GM23338 (cell line): ENCODE data around the gene PTGDR2. TPM values are rescaled to one million over a fixed set of nuclear protein-coding genes. Genes with fewer than 3 reads are reported as not detected.

Experiments
- ATAC-seq: fragments of 200-7000 bp; cut with Tn5 transposase; 3 replicates; pipeline ENCODE4 v1.9.1; 2020
- DNase-seq: peaks from one replicate; pipeline ENCODE4 v3.0.0-alpha.2; 2015; ENCODE audit warnings: low spot score
- H2AFZ ChIP-seq: fragments of 200-600 bp; sonication (generic); 2 replicates; pipeline ENCODE4 v1.8.0; 2016; ENCODE audit warnings: antibody characterized with exemption, mild to moderate bottlenecking, moderate library complexity
- H3F3A ChIP-seq: fragments of 200-600 bp; sonication (generic); replicated peaks from 2 replicates; pipeline ENCODE4 v1.8.0; 2017; ENCODE audit warnings: antibody characterized with exemption, mixed run types, low read depth
- H3K27ac ChIP-seq: fragments of 200-600 bp; sonication (generic); 2 replicates; pipeline ENCODE4 v1.6.1; 2016; ENCODE audit warnings: low read depth
- H3K27me3 ChIP-seq: fragments of 200-600 bp; sonication (generic); 2 replicates; pipeline ENCODE4 v1.8.0; 2016; ENCODE audit warnings: mild to moderate bottlenecking, mixed run types, moderate library complexity; ENCODE audit not compliant: insufficient read depth
- H3K36me3 ChIP-seq: fragments of 200-600 bp; sonication (generic); 2 replicates; pipeline ENCODE4 v1.8.0; 2016; ENCODE audit warnings: mild to moderate bottlenecking; ENCODE audit not compliant: insufficient read depth
- H3K4me1 ChIP-seq: fragments of 200-600 bp; sonication (generic); 2 replicates; pipeline ENCODE4 v1.8.0; 2016; ENCODE audit warnings: mild to moderate bottlenecking, moderate library complexity; ENCODE audit not compliant: insufficient read depth
- H3K4me2 ChIP-seq: fragments of 200-600 bp; sonication (generic); 2 replicates; pipeline ENCODE4 v1.7.1; 2017; ENCODE audit warnings: mixed run types
- H3K4me3 ChIP-seq: fragments of 200-600 bp; sonication (generic); 2 replicates; pipeline ENCODE4 v1.6.1; 2016; ENCODE audit warnings: mixed run types
- H3K79me2 ChIP-seq: fragments of 200-600 bp; sonication (generic); replicated peaks from 2 replicates; pipeline ENCODE4 v1.8.0; 2017; ENCODE audit warnings: mild to moderate bottlenecking; ENCODE audit not compliant: insufficient read depth
- H3K9me2 ChIP-seq: fragments of 200-600 bp; sonication (generic); 2 replicates; pipeline ENCODE4 v1.8.0; 2017; ENCODE audit not compliant: insufficient read depth
- H4K20me1 ChIP-seq: fragments of 200-600 bp; sonication (generic); replicated peaks from 2 replicates; pipeline ENCODE4 v1.8.0; 2017; ENCODE audit warnings: mild to moderate bottlenecking; ENCODE audit not compliant: insufficient read depth
- H3K27ac Mint-ChIP-seq: 2 replicates; pipeline ENCODE4 v1.8.0; 2020; ENCODE audit warnings: inconsistent platforms, mild to moderate bottlenecking, moderate library complexity, mixed read lengths
- H3K27me3 Mint-ChIP-seq: 3 replicates; pipeline ENCODE4 v1.8.0; 2022; ENCODE audit warnings: low read depth, mild to moderate bottlenecking, moderate library complexity, mixed read lengths, inconsistent platforms; ENCODE audit not compliant: insufficient read depth, poor library complexity
- H3K36me3 Mint-ChIP-seq: 3 replicates; pipeline ENCODE4 v1.8.0; 2021; ENCODE audit warnings: low read depth, mild to moderate bottlenecking, inconsistent platforms, moderate library complexity, mixed read lengths
- H3K4me1 Mint-ChIP-seq: 3 replicates; pipeline ENCODE4 v1.8.0; 2020; ENCODE audit warnings: mild to moderate bottlenecking, inconsistent platforms, mixed read lengths
- H3K4me3 Mint-ChIP-seq: 3 replicates; pipeline ENCODE4 v1.8.0; 2021; ENCODE audit warnings: moderate library complexity, mild to moderate bottlenecking, inconsistent platforms, mixed read lengths
- H3K9me3 Mint-ChIP-seq: 3 replicates; pipeline ENCODE4 v1.8.0; 2020; ENCODE audit warnings: moderate library complexity, mild to moderate bottlenecking, inconsistent platforms, mixed read lengths
- CREB1 ChIP-seq: fragments of 250-450 bp; sonication (Bioruptor Pico); IDR thresholded peaks from 2 replicates; pipeline ENCODE4 v1.5.0; 2020; ENCODE audit warnings: low read depth, mild to moderate bottlenecking, moderate library complexity
- CTCF ChIP-seq, 2 experiments: fragments of 200-600 bp in 1 of 2; sonication (generic) in 1 of 2; conservative IDR thresholded peaks; 2 replicates each; pipeline versions ENCODE4 v1.5.1 to v1.6.1; 2016 to 2017; ENCODE audit warnings: antibody characterized with exemption in 2 of 2, low read depth in 2 of 2, mild to moderate bottlenecking in 2 of 2, moderate library complexity in 1 of 2
- EZH2 ChIP-seq: fragments of 200-600 bp; sonication (generic); IDR thresholded peaks from one replicate; pipeline ENCODE4 v1.8.0; 2017; ENCODE audit warnings: antibody characterized with exemption, mild to moderate bottlenecking, low read depth; ENCODE audit not compliant: unreplicated experiment
- EZH2phosphoT487 ChIP-seq: fragments of 200-600 bp; sonication (generic); IDR thresholded peaks from one replicate; pipeline ENCODE4 v1.8.1; 2018; ENCODE audit warnings: antibody characterized with exemption; ENCODE audit not compliant: unreplicated experiment
- JUNB ChIP-seq: IDR thresholded peaks from one replicate; pipeline ENCODE4 v1.6.1; 2016; ENCODE audit warnings: antibody characterized with exemption; ENCODE audit not compliant: unreplicated experiment
- NANOG ChIP-seq: IDR thresholded peaks from 2 replicates; pipeline ENCODE4 v1.6.1; 2016; ENCODE audit warnings: antibody characterized with exemption, borderline replicate concordance
- POLR2AphosphoS5 ChIP-seq: IDR thresholded peaks from 2 replicates; pipeline ENCODE4 v1.6.1; 2016; ENCODE audit warnings: antibody characterized with exemption, low read depth
- REST ChIP-seq: IDR thresholded peaks from one replicate; pipeline ENCODE4 v1.6.1; 2018; ENCODE audit warnings: antibody characterized with exemption; ENCODE audit not compliant: unreplicated experiment
- STAT1 ChIP-seq: IDR thresholded peaks from one replicate; pipeline ENCODE4 v1.6.1; 2016; ENCODE audit warnings: antibody characterized with exemption; ENCODE audit not compliant: unreplicated experiment
- ZNF114 ChIP-seq: fragments of 250-450 bp; sonication (Bioruptor Pico); IDR thresholded peaks from 2 replicates; pipeline ENCODE4 v1.5.0; 2020; ENCODE audit warnings: mild to moderate bottlenecking, moderate library complexity
- ZNF331 ChIP-seq: fragments of 250-450 bp; sonication (Bioruptor Pico); IDR thresholded peaks from 2 replicates; pipeline ENCODE4 v1.5.0; 2020; ENCODE audit warnings: low read depth, mild to moderate bottlenecking, moderate library complexity
- ZNF462 ChIP-seq: fragments of 250-450 bp; sonication (Bioruptor Pico); IDR thresholded peaks from 2 replicates; pipeline ENCODE4 v1.5.0; 2020; ENCODE audit warnings: mild to moderate bottlenecking, moderate library complexity
- polyA plus RNA-seq: library from polyadenylated mRNA; unstranded; fragments of >200 nt; fragmentation: Nextera tagmentation; extraction: Ambion mirVana; gene quantifications from 2 replicates; pipeline ENCODE4 v1.2.1, GENCODE V29; 2016
- total RNA-seq: library from RNA; depleted of rRNA; stranded (reverse); fragments of >200 nt; shearing (Covaris generic); gene quantifications from 2 replicates; pipeline ENCODE4 v1.2.3, GENCODE V29; 2014
- TF ChIP-seq, protein P1 (sequence below): IDR thresholded peaks from 2 replicates; pipeline ENCODE4 v1.6.1; 2016; ENCODE audit warnings: antibody characterized with exemption

The PTGDR2 gene
- total and polyA plus RNA-seq, 2 experiments from 2014 or later = 0.24 to 0.73 TPM

DNA sequence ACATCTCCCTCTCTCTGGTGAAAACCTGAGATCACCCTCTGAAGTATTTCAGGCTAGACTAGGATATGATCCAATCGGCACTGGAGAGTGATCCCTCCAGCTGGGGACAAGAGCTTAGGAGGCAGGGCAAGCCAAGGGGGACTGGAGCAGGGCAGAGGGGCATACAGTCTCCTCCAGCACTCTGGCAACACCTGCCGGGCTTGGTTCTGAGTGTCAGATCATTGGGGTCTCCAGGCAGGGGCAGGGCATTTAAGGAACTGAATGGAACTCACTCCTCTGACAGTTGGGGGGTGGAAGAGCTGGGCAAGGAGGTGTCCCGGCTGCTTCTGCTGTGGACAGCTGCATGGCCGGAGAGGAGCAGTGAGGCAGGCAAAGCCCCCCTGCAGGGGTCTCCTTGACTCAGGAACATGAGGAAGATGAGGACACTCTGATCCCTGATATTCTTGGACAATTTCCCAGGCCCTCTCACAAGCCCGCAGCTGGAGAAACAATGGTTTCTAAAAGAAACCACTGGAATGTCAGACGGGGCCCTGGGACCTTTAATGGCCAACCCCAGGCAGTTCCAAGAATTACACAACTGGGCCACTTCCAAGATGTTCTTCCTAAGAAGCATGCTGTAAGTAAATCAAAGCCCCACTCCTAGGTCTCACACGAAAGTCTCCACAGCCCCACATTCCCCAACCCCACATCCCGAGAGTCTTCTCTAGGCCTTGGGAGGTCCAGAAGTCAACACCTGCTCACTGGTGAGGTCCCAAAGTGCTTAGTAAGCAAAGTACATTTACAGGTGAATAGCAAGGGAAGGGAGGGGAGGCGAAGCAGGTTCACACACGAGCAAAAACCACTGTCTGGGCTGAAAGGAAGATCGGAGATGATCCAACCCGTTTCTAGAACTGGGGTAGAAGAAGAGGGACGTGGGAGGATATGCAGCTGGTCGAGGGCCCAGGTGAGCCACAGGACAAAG, 15.0 kb downstream of the PTGDR2 start:
- H3K4me2 ChIP-seq = peak overlapping the region; percentile 70
- peaks cover 18% of the 10 kb centered on the region for H3K4me1 ChIP-seq
- no peak for ATAC-seq
- Mint-ChIP-seq H3K27me3 (peaks cover 33% of the 10 kb centered on the region), H3K4me3 (peak overlapping the region; percentile 93), H3K9me3 (no peaks in the 10 kb centered on the region; the same call in 1 of the 3 replicates), H3K4me1 (peaks cover 36% of the 10 kb centered on the region), H3K27ac (peak overlapping the region; percentile 94), H3K36me3 (peaks cover 13% of the 10 kb centered on the region)
- peaks cover 37% of the 10 kb centered on the region for H3K79me2 ChIP-seq
- H2AFZ ChIP-seq = no peak overlapping the region; the same call in 1 of the 2 replicates
- no peak for TF ChIP-seq JUNB
- no peak for TF ChIP-seq EZH2phosphoT487
- no peak for TF ChIP-seq EZH2
- TF ChIP-seq ZNF331 (CRISPR knock-in tag) = no peak
- no peak for TF ChIP-seq CTCF (conservative IDR thresholded peaks at IDR 0.05; ENCODE audit: low read depth in 2 of 2)
- TF ChIP-seq, protein P1, sequence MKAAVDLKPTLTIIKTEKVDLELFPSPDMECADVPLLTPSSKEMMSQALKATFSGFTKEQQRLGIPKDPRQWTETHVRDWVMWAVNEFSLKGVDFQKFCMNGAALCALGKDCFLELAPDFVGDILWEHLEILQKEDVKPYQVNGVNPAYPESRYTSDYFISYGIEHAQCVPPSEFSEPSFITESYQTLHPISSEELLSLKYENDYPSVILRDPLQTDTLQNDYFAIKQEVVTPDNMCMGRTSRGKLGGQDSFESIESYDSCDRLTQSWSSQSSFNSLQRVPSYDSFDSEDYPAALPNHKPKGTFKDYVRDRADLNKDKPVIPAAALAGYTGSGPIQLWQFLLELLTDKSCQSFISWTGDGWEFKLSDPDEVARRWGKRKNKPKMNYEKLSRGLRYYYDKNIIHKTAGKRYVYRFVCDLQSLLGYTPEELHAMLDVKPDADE = no peak
- TF ChIP-seq STAT1 = no peak
- TF ChIP-seq REST = no peak
- TF ChIP-seq POLR2AphosphoS5 = no peak
- no peak for TF ChIP-seq NANOG
- no peak for TF ChIP-seq CREB1 (CRISPR knock-in tag)
- TF ChIP-seq ZNF114 (CRISPR knock-in tag) = no peak
- no peak for TF ChIP-seq ZNF462 (CRISPR knock-in tag)
- no peaks in the 10 kb centered on the region for H3K27me3 ChIP-seq
- no peaks in the 10 kb centered on the region for H3F3A ChIP-seq
- no peaks in the 10 kb centered on the region for H3K36me3 ChIP-seq
- no peak for DNase-seq
- H3K27ac ChIP-seq = peak overlapping the region; percentile 92; the same call in 1 of the 2 replicates
- H4K20me1 ChIP-seq = peaks cover 17% of the 10 kb centered on the region
- H3K4me3 ChIP-seq = peak overlapping the region; percentile 93; the same call in 1 of the 2 replicates
- H3K9me2 ChIP-seq = 0 out of 2 replicates have a peak, but pooled peaks cover 4% of the 10 kb centered on the region
